OCI-M2 (cell line): ENCODE results near the gene HS3ST3A1.

Experiments
- DNase-seq: peaks from one replicate; lab custom pipeline; 2025; ENCODE audit not compliant: unreplicated experiment; lab: John Stamatoyannopoulos, UW

The HS3ST3A1 gene

DNA sequence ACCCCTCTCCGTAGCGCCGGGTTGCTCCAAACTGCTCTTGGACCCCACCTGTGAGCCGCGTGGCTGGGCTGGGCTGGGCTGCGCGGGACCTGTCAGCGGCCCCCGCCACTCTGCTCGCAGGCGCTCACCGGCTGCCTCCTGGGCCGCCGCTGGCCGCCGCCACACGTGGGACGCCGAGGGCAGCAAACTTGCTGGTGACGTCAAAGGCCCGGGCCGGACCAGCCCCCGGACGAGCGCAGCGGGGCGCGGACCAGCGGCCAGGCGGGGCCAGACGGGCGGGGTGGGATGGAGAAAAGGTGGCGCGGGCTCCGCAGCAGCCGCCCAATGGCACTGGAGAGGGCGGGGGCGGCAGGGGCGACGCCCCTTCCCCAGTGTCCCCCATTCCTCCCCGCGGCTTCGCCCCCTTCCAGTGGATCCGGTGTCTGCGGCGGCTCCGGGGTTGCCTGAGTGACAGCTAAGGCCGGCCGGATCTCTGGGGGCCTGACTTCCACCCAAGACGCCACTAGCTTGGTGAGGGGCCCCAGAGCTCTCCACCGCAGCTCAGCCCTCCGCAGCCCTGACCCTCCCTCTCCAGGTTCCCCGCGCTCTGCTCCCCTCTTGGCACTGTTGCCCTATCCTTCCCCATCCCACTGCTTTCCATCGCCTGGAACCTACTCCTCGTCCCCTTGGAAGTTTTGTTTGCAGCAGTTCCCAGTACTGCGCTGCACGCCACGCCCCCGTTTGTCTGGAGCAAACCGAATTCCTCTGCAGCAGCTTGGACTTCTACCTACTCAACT lies at the start of gene HS3ST3A1:
TSS of gene HS3ST3A1 (minus strand) at position 154 of the 776 bp plus-strand sequence. CDS start 800 bp downstream, outside the sequence.
- no peak for DNase-seq

GRCh38 chr17:13650096-13650675 lies 48.5 kb upstream of the HS3ST3A1 start:
- DNase-seq = no peak

DNA sequence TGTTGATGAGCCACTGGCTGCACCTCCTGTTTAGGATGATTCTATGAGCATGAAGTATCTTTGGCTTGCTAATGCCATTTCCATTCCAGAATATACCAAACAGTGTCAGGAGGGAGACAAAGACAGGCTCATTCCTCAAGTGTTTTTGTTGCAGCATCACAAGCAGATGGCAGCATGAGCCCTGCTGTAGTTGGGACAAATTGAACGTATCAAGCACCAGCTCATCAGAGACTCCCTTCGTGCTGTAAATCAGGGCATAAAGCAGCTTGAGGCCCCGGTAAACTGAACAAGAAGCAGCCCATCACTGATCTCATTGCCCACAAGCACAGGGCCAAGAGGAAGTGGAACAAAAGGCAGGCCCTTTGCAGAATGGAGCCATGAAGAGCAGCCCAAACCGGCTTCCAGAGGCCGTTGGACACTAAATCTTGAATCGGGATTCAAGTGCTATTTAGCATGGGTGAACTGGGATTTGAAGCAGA lies 45.9 kb upstream of the HS3ST3A1 start:
- DNase-seq = no peak

GRCh38 chr17:13646969-13647542 lies 45.3 kb upstream of the HS3ST3A1 start:
- no peak for DNase-seq

DNA sequence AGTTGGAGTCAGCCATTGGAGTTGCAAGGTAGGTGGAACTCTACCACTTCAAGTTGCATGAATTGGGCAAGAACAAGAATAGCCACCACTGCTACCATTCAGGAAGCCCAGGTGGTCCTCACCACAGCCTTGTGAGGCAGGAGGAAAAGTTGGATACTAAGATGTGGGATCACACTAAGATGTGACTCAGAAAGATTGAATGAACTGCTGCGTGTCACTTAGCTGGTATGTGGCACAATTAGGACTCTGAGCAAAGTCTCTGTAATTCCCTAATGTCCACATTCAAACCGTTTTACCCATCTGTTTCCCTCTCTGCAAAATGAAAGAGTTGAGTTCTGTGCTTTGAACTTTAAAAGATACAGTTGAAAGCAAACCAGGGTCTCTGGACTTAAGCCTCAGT lies 44.7 kb upstream of the HS3ST3A1 start:
- no peak for DNase-seq

DNA sequence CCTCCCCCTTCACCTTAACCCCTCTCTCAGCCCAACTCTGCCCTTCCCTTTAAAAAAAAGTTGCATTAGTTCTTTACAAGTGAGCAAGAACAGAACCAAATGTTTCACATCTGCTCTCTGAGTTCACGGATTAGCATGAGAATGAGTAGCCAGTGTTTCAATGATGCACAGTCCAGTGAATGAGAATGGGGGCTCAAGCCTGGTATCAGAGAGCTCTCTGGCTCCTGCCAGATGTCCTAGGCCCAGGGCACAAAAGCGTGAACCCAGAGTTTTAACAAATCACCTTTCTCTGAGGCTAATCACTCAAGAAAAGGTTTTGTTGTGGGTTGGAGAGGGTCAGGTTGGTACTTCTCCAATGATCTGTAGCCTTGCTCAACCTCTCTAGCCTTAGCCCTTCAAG lies 41.5 kb upstream of the HS3ST3A1 start:
- DNase-seq = no peak

- DNase-seq = no peak
Measured at GRCh38 chr17:13642188-13642587, 40.5 kb upstream of the HS3ST3A1 start.

DNA sequence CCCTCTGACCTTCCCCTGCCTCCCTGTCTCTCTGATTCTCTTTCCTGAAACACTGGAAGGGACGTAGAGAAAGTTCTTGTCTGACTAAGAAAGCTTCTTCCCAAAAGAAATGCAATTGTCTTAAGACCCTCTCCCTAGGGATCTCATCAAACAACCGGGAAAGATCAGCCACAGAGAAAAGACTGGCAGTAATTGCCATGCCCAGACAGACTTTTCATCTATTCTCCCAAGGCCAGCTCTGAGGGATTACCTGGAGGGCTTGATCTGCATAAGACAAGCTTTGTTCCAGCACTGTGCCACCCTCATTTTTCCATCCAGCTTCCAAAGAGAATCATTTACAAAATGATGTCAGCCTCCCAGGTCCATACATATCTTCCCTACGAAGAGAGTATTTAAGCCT lies 38.8 kb upstream of the HS3ST3A1 start:
- no peak for DNase-seq

GRCh38 chr17:13638855-13639458 lies 37.2 kb upstream of the HS3ST3A1 start:
- DNase-seq = no peak

- DNase-seq = no peak
Measured at GRCh38 chr17:13636951-13637350, 35.2 kb upstream of the HS3ST3A1 start.

- no peak for DNase-seq
Measured at GRCh38 chr17:13635951-13636350, 34.2 kb upstream of the HS3ST3A1 start.

GRCh38 chr17:13634021-13634420 lies 32.3 kb upstream of the HS3ST3A1 start:
- no peak for DNase-seq

GRCh38 chr17:13631529-13631928 lies 29.8 kb upstream of the HS3ST3A1 start:
- no peak for DNase-seq

GRCh38 chr17:13626703-13627102 lies 25.0 kb upstream of the HS3ST3A1 start:
- no peak for DNase-seq

DNA sequence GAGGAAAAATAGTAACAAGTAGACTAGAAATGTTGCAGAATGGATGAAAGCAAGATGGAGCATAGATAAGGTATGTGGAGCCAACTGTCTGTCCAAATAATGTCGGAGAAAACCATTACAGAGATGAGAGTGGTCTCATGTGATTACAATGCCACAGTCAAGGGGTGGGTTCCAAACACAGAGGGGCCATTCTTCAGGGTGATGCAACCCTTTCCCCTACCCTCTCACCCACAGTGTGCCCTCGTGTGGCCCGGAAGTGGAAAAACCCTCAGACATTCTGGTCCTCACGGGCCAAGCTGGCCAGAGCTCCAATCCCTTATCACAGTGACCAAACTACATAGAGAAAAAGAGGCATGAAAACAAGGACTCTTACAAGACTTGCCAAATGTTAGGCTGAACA lies 17.7 kb upstream of the HS3ST3A1 start:
- no peak for DNase-seq

- DNase-seq = no peak
Measured at GRCh38 chr17:13616031-13616430, 14.3 kb upstream of the HS3ST3A1 start.

GRCh38 chr17:13609941-13610340 lies 8.2 kb upstream of the HS3ST3A1 start:
- no peak for DNase-seq

DNA sequence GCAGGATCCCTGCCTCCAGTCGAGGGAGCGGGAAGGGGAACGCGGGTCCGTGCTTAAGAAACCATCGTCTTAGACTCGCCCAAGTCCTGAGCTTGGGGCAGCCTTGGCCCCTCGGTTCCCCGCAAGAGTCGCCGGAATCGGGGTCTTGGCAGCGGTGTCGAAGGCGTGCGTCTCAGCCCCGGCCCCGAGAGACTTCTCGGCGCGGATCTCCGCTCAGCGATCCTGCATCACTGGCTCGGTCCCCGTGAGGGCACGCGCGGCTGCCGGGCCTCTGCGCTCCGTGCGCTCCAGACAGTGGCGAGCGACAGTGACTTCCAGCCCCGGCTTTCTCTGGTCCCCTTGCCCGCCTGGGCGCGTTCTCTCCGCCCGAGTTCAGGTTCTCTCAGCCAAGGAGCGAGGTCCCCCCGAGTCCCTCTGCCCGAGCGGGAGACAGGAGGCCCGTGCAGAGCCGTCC lies 380 bp downstream of the HS3ST3A1 start:
- DNase-seq = no peak

DNA sequence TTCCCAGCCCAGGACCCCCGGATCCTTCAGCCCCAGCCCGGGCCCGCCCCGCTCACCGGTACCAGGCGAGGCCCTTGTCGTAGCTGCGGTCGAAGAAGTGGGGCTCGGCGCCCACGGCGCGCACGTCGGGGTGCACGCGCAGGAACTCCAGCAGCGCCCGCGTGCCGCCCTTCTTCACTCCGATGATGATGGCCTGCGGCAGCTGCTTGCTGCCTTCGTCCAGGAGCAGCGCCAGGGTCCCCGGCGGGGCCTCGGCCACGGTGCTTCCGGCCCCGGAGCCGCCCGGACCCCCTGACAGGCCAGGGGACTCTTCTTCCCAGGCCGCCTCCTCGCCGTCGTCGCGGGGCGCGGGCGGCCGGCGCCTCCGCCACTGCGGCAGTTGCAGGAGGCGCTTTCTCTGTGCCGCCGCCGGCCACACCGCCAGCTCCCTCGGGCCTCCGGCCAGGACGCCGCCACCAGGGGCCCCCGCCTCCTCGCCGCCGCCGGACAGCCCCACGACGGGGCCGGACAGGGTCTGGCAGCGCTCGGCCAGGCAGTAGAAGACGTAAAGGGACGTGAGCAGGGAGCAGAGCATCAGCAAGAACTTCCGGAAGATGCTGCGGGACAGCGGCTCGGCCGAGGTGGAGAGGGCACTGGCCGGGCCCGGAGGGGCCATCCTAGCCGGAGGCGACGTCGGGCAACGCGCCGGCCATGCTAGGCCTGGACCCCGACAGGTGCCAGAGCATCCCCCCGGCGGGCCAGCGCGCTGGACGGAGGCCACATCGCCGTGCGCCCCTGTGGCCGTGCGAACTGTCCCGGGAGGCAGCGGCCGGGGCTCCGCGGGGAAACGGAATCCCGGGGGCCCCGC lies 1.0 kb downstream of the HS3ST3A1 start:
- DNase-seq = no peak

GRCh38 chr17:13599864-13600263 lies 1.9 kb downstream of the HS3ST3A1 start:
- DNase-seq = no peak

DNA sequence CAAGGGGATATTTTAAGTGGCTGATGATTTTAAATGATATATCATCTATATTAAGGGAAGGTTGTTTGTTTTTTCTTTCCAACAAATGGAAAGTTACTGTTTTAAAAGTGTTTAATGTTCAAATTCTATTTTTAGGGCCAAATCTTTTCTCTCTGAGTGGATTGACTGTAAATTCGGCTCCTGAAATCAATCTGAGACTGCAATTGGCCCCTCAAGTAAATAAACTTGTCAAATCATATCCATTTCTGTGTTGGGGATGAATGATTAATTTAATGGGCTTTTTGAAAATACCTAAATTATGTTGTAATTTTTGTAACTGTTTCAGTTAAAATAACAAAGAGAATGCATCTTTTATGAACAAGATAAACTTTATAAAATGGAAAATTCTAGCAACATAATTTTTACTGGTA lies 2.6 kb downstream of the HS3ST3A1 start:
- DNase-seq = no peak
